Stimulated activated CD8-positive, alpha-beta memory T cell treated with anti-CD3 and anti-CD28 coated beads, Interleukin-15, amount 100 ng/mL, for 1 hour (primary cell): ENCODE results near the gene FREM3.

ENCODE experiments used
- DNase-seq: peaks from one replicate; pipeline ENCODE4 v3.0.0-alpha.2; 2020; ENCODE audit warnings: low read depth

The FREM3 gene

DNA sequence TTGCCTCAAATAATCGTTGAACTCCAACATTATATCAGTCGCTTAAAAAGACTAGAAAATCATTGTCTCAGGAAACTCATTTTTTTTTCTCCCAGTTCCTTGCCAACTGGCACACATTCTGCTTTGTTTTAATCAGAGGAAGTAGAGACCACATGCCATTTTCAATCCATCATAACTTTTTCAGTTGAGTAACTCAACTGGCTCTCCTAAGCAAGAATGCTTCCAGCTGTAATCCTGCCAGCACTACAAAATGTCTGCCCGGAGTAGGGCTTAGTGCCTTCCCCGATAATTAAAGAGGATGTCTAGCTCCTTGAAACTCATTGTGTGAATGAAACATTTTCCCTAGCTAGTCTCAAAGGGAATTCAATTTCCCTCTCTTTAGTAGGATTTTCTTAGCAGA lies 33.0 kb downstream of the FREM3 start:
- DNase-seq: no peak

DNA sequence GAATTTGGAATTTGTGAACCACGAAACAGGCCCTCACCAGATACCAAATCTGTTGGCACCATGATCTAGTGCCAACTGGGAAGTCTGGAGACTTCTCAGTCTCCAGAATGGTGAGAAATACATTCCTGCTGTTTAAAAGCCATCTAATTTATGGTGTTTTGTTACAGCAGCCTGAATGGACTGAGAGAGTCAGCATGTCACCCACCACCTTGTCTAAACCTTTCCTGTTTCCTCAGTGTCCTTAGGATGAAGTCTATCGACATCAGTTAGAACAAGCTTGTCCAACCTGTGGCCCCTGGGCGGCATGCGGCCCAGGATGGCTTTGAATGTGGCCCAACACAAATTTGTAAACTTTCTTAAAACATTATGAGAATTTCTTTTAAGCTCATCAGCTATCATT lies 42.1 kb downstream of the FREM3 start:
- no peak for DNase-seq

DNA sequence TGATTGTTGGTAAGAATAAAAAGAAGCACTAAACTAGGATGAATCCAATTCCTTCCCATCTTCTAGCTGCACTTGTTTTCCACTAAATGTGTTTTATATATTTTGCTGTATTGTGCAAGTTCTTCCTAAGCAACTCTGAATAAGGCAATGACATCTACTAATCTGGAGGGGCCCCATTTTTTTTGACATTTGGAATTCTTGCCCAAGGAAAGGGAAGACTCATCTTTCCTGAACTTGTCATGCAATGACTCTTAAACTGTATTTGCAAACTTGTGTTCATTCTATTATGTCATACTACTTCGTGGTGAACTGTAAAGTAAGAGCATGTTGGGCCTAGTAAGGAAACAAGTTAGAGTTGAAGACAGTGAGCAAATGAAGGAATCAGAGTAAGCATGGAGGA lies 45.9 kb downstream of the FREM3 start:
- DNase-seq: no peak

DNA sequence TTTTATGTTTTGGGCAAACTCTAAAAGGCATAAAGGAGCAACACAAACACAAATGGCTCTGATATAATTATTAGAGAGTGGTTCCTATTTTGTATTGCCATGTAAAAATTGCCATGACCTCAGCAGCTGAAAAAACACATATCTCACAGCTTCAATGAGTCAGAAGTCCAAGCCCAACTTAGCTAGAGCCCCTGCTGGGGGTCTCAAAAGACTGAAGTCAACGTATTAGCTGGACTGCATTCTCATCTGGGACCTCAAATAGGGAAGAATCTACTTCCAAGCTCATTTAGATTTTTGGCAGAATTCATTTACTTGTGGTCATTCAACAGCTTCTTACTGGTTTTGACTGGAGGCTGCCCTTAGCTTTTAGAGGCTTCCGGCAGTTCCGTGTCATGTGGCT lies 47.4 kb downstream of the FREM3 start:
- no peak for DNase-seq

GRCh38 chr4:143643399-143643798 lies 57.1 kb downstream of the FREM3 start:
- DNase-seq: no peak

DNA sequence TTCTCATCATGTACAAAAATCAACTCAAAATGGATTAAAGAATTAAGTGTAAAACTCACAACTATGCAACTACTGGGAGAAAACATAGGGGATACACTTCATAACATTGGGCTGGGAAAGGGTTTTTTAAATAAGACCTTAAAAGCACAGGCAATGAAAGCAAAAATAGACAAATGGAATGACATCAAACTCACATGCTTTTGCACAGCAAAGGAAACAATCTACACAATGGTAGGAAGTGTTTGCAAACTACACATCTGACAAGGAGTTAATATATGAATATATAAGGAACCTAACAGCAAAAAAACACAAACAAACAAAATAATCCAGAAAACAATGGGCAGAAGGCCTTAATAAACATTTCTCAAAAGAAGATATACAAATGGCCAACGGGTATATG lies 57.9 kb downstream of the FREM3 start:
- no peak for DNase-seq

DNA sequence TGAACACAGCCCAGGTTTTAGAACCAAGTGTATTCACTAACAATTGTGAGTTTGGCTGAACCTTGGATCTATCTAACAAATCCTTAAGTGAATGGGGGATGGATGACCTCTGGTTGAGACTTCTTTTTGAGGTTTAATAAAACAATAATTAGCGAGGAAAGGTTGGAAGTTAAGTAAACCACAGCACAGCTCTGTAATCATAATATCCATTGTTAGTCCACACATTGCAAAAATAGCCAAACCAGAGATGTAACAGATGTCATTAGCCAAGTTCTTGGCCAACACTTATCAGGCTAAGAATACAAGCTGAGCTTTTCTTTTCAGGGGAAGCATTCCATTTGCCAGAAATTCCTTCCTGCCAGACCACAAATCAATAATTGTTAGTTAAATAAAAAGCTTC lies 59.1 kb downstream of the FREM3 start:
- DNase-seq: no peak

DNA sequence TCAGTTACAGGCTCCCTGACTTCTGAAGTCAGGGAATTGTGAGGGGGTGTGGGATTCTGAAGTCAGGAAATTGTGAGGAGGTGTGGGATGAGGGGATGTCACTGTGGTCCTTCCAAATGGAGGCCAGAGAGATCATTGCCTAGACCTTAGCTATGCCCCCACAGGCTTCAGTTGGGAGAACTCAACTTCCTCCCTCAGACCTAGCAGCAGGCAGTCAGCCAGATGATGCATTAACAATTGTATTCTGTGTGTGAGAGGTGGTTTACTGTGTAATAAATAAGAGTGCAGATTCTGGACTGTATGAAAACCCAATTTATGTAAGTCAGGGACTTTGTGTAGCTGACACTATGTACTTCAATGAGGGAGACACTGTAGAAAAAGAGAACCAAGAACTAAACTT lies 65.7 kb downstream of the FREM3 start:
- DNase-seq: no peak

GRCh38 chr4:143633833-143634232 lies 66.6 kb downstream of the FREM3 start:
- no peak for DNase-seq

DNA sequence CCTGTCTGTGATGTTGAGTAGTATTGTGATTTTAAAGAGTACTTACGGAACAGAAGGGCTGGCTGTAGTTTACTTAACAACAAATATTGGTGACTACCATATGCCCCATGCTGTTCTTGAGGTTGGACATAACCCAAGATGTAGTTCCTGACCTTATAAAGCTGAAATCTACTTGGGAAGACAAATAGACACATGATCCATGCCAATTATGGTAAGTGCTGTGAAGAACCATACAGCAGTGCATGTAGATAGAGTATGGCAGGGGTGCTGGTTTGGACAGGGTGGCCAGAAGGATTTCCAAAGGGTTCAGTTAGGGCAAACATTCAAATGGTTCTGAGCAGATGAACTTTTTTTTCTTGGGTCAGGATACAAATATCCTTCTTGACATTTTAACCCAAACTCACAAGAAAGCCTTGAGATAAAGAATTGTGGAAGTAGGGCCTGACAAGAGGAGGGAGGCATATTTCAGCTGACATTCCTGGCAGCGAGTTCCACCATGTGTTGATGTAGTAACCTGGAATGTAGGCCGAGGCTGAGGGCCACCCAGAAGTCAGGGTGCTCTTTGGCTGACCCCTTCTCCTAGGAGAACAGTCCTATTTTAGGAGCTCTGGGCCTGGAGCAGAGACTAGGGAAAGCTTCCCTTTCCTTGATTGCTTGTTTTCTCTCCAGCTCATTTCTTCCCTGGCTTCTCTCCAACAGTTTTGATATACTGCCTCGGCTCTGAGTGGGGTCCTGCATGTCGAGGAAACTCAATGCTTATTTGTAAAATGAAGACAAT lies 74.2 kb downstream of the FREM3 start:
- no peak for DNase-seq

GRCh38 chr4:143625632-143626031 lies 74.8 kb downstream of the FREM3 start:
- no peak for DNase-seq

GRCh38 chr4:143623896-143624295 lies 76.6 kb downstream of the FREM3 start:
- no peak for DNase-seq

- DNase-seq: no peak
Observed at GRCh38 chr4:143618811-143619210, 81.7 kb downstream of the FREM3 start.

- DNase-seq: no peak
Observed at GRCh38 chr4:143617994-143618679, 82.3 kb downstream of the FREM3 start.

GRCh38 chr4:143616771-143617170 lies 83.7 kb downstream of the FREM3 start:
- DNase-seq: no peak

GRCh38 chr4:143609492-143609891 lies 91.0 kb downstream of the FREM3 start:
- no peak for DNase-seq

GRCh38 chr4:143606480-143606879 lies 94.0 kb downstream of the FREM3 start:
- no peak for DNase-seq

DNA sequence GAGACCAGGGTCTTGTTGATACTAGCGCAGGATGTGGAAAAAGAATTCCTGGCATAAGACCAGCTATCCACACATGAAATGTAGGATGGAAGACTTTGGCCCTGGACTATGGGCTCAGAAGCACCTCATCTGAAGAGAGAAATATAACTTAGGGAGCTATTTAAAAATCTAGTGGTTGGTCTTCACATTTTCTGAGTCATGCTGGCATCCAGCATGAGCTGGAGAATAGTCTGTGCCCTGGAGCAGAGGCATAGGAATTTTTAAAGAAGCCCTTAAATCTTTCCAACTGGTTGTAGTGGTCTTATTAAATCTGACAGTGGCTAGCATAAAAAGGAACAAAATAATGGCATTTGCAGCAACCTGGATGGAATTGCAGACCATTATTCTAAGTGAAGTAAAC lies 100.6 kb downstream of the FREM3 start:
- no peak for DNase-seq

DNA sequence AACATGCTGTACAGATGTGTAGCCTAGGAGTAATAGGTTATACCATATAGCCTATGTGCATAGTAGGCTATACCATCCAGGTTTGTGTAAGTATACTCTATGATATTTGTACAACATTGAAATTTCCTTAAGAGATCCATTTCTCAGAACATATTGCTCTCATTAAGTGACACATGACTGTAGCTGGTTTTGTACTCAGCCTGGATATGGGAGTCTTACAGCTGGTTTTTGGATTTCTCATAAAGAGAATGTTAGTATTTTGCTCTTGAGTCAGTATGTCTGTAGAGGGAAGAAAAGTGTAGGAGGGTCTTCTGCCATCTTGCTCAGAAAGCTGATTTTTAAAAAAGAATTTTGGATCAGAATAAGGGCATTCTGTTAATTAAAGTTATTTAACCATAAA lies 101.7 kb downstream of the FREM3 start:
- no peak for DNase-seq

- no peak for DNase-seq
Observed at GRCh38 chr4:143597276-143597675, 103.2 kb downstream of the FREM3 start.

GRCh38 chr4:143587703-143588102 lies 112.8 kb downstream of the FREM3 start:
- no peak for DNase-seq

GRCh38 chr4:143586080-143586479 lies 114.4 kb downstream of the FREM3 start:
- DNase-seq: no peak

DNA sequence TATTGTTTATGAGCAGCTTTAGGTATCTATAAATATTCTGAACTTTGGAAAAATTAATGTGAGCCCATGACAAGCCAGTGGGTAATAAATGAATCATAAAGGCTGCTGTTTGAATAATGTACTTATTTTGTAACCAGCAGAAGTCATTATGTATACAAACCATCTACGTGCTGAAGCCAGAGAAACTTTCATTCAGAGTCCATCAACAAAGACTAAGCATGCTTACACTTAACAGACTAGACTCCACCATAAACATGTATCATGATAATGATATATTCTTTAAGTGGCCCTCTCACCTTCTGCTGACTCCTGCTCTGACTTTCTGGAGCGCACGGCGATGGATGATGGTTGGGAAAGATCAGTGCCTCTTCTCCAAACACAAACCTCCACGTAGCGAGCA lies 114.9 kb downstream of the FREM3 start:
- DNase-seq: no peak
